K562 (cell line): Measurements from ENCODE around the gene TSPOAP1. TPM values are rescaled to one million over a fixed set of nuclear protein-coding genes. Genes with fewer than 3 reads are reported as not detected.

Source experiments
- ATAC-seq: fragments of 200-7000 bp; cut with Tn5 transposase; 3 replicates; pipeline ENCODE4 v1.9.1; 2020; ENCODE audit warnings: moderate library complexity
- BruUV-seq: library from RNA; stranded (reverse); fragments of 400-500 nt; replicated peaks from 2 replicates; lab custom pipeline; 2021; lab: Mats Ljungman, UMichigan
- CTCF ChIA-PET: fragments of 300-600 bp; formaldehyde crosslinking; extraction: SDS; loops from one replicate; lab custom pipeline; 2021; ENCODE audit warnings: low intra/inter-chr PET ratio; lab: Yijun Ruan, JAX
- POLR2A ChIA-PET: fragments of 300-600, 350-650 bp; sonication (Branson Sonifier 250); formaldehyde crosslinking; extraction: SDS; loops from one replicate; lab custom pipeline; 2021; ENCODE audit warnings: antibody characterized with exemption, inconsistent platforms; lab: Yijun Ruan, JAX
- DNase-seq, 4 experiments: peaks; one replicate each; pipeline versions ENCODE4 v3.0.0 to v3.0.0-alpha.2; 2011 to 2018; ENCODE audit warnings: low spot score in 3 of 4, mixed read lengths in 3 of 4; ENCODE audit errors: extremely low read depth in 1 of 4
- FAIRE-seq: peaks from 2 replicates; lab custom pipeline; 2011; peaks lifted over from hg19 to GRCh38; lab: Jason Lieb, UNC
- H2AFZ ChIP-seq: 2 replicates; pipeline ENCODE4 v1.6.0; 2011; ENCODE audit warnings: low read depth, low read length, control low read depth, inconsistent platforms
- H3K27ac ChIP-seq: fragments of 200-600 bp; 3 replicates; pipeline ENCODE4 v1.8.0; 2011; ENCODE audit warnings: low read depth, mild to moderate bottlenecking, control low read depth, inconsistent platforms, low read length, moderate library complexity, mixed read lengths; ENCODE audit errors: extremely low read depth
- H3K27me3 ChIP-seq, 2 experiments: fragments of 300-600 bp in 1 of 2; 2 replicates in 1 of 2; 3 replicates in 1 of 2; pipeline versions ENCODE4 v1.6.0 to v1.8.0; 2011; ENCODE audit warnings: inconsistent platforms in 2 of 2, low read length in 2 of 2, mild to moderate bottlenecking in 1 of 2, mixed read lengths in 1 of 2, moderate library complexity in 1 of 2; ENCODE audit not compliant: control insufficient read depth in 2 of 2, insufficient read depth in 2 of 2
- H3K36me3 ChIP-seq: fragments of 300-600 bp; 3 replicates; pipeline ENCODE4 v1.8.0; 2011; ENCODE audit warnings: mild to moderate bottlenecking, low read length, inconsistent platforms; ENCODE audit not compliant: control insufficient read depth, insufficient read depth
- H3K4me1 ChIP-seq, 2 experiments: fragments of 200-600 bp in 1 of 2; replicated peaks in 1 of 2; 2 replicates in 1 of 2; 3 replicates in 1 of 2; pipeline versions ENCODE4 v1.5.1 to v1.8.0; 2011; ENCODE audit warnings: inconsistent platforms in 2 of 2, low read length in 2 of 2, mild to moderate bottlenecking in 1 of 2, mixed read lengths in 1 of 2, moderate library complexity in 1 of 2; ENCODE audit not compliant: control insufficient read depth in 2 of 2, insufficient read depth in 2 of 2
- H3K4me2 ChIP-seq: 2 replicates; pipeline ENCODE4 v1.6.1; 2011; ENCODE audit warnings: low read length, control low read depth, inconsistent platforms, mixed read lengths; ENCODE audit not compliant: insufficient read depth
- H3K4me3 ChIP-seq: fragments of 200-600 bp; sonication (generic), shearing (Covaris generic); 2 replicates; pipeline ENCODE4 v1.5.1; 2016; ENCODE audit warnings: control low read depth, inconsistent platforms
- H3K79me2 ChIP-seq: fragments of 200-600 bp; 3 replicates; pipeline ENCODE4 v1.8.0; 2011; ENCODE audit warnings: low read length, inconsistent platforms; ENCODE audit not compliant: control insufficient read depth, insufficient read depth
- H3K9ac ChIP-seq, 2 experiments: 2 replicates each; pipeline versions ENCODE4 v1.6.0 to v1.6.1; 2011; ENCODE audit warnings: low read depth in 2 of 2, low read length in 2 of 2, control low read depth in 1 of 2, inconsistent platforms in 1 of 2, mild to moderate bottlenecking in 1 of 2, mixed read lengths in 1 of 2; ENCODE audit not compliant: insufficient read depth in 1 of 2
- H3K9me1 ChIP-seq: one replicate; pipeline ENCODE4 v1.6.0; 2011; ENCODE audit warnings: inconsistent platforms, mild to moderate bottlenecking, low read length, moderate library complexity; ENCODE audit not compliant: control insufficient read depth, insufficient read depth
- H3K9me3 ChIP-seq: replicated peaks from 2 replicates; pipeline ENCODE4 v1.5.1; 2011; ENCODE audit warnings: low read depth, low read length, inconsistent platforms; ENCODE audit not compliant: control insufficient read depth, insufficient read depth
- H4K20me1 ChIP-seq: replicated peaks from 2 replicates; pipeline ENCODE4 v1.6.1; 2011; ENCODE audit warnings: low read length, inconsistent platforms, mixed read lengths; ENCODE audit not compliant: control insufficient read depth, insufficient read depth
- ATF3 ChIP-seq, 2 experiments: fragments of 450-650 bp in 1 of 2; sonication (generic) in 1 of 2; formaldehyde crosslinking in 1 of 2; IDR thresholded peaks in 1 of 2; conservative IDR thresholded peaks in 1 of 2; 2 replicates each; pipeline versions ENCODE4 v1.6.1 to v1.8.1; 2016 to 2023; ENCODE audit warnings: mild to moderate bottlenecking in 2 of 2, moderate library complexity in 2 of 2, inconsistent platforms in 1 of 2, missing genetic modification reagents in 1 of 2
- ATF6 ChIP-seq: sonication (generic); formaldehyde crosslinking; IDR thresholded peaks from 2 replicates; pipeline ENCODE4 v1.4.0; 2020; ENCODE audit warnings: mild to moderate bottlenecking, missing genetic modification reagents
- BMI1 ChIP-seq: fragments of 150-350 bp; IDR thresholded peaks from 2 replicates; pipeline ENCODE4 v1.6.1; 2014; ENCODE audit warnings: low read length
- BRF2 ChIP-seq: IDR thresholded peaks from 3 replicates; pipeline ENCODE4 v1.6.1; 2011; ENCODE audit warnings: borderline replicate concordance, mild to moderate bottlenecking; ENCODE audit not compliant: insufficient read length, insufficient read depth
- CEBPB ChIP-seq: fragments of 450-650 bp; IDR thresholded peaks from 2 replicates; pipeline ENCODE4 v1.6.1; 2016; ENCODE audit warnings: missing genetic modification characterization, missing compliant biosample characterization
- EP400 ChIP-seq: fragments of 450-650 bp; IDR thresholded peaks from 2 replicates; pipeline ENCODE4 v1.6.1; 2017; ENCODE audit warnings: antibody characterized with exemption, mild to moderate bottlenecking, moderate library complexity
- MXI1 ChIP-seq: IDR thresholded peaks from 2 replicates; pipeline ENCODE4 v1.6.1; 2011; ENCODE audit warnings: low read depth, mild to moderate bottlenecking, improper control_type of control experiment, low read length
- PRMT5 ChIP-seq: sonication (generic); formaldehyde crosslinking; IDR thresholded peaks from 2 replicates; pipeline ENCODE4 v1.5.0; 2020; ENCODE audit warnings: missing genetic modification reagents
- RBM15 ChIP-seq: fragments of 200-400 bp; formaldehyde crosslinking; IDR thresholded peaks from 2 replicates; pipeline ENCODE4 v1.6.1; 2018; ENCODE audit warnings: mild to moderate bottlenecking, low read length, moderate library complexity; ENCODE audit not compliant: insufficient read depth
- RBM22 ChIP-seq: fragments of 200-400 bp; formaldehyde crosslinking; IDR thresholded peaks from 2 replicates; pipeline ENCODE4 v1.6.1; 2018; ENCODE audit warnings: low read length, low read depth; ENCODE audit not compliant: poor library complexity, severe bottlenecking
- TBL1XR1 ChIP-seq, 2 experiments: IDR thresholded peaks; 2 replicates each; pipeline ENCODE4 v1.6.1; 2012; ENCODE audit warnings: improper control_type of control experiment in 2 of 2, low read length in 2 of 2, mild to moderate bottlenecking in 1 of 2
- ZKSCAN8 ChIP-seq: fragments of 200-800 bp; sonication (Bioruptor generic); IDR thresholded peaks from 2 replicates; pipeline ENCODE4 v1.6.1; 2016; ENCODE audit warnings: missing genetic modification characterization, missing compliant biosample characterization
- ZNF280B ChIP-seq: fragments of 250-450 bp; sonication (Bioruptor Pico); IDR thresholded peaks from 2 replicates; pipeline ENCODE4 v1.5.1; 2021; ENCODE audit warnings: mild to moderate bottlenecking
- ZNF324 ChIP-seq: fragments of 250-450 bp; sonication (Bioruptor Pico); IDR thresholded peaks from 2 replicates; pipeline ENCODE4 v1.4.0; 2020; ENCODE audit warnings: mild to moderate bottlenecking
- ZNF75A ChIP-seq: fragments of 450-650 bp; formaldehyde crosslinking; IDR thresholded peaks from 2 replicates; pipeline ENCODE4 v1.4.0; 2020; ENCODE audit warnings: mild to moderate bottlenecking
- ZSCAN32 ChIP-seq: fragments of 450-650 bp; formaldehyde crosslinking; IDR thresholded peaks from 2 replicates; pipeline ENCODE4 v1.4.0; 2020; ENCODE audit warnings: mild to moderate bottlenecking, moderate library complexity
- WGBS: fragments of 100-300 bp; shearing (Covaris generic); methylation state at CpG from one replicate; pipeline ENCODE4 v1.1.6; 2016; ENCODE audit warnings: low coverage, mixed read lengths; ENCODE audit not compliant: insufficient coverage; ENCODE audit errors: missing lambda C conversion rate; 5-methylcytosine and 5-hydroxymethylcytosine counted together
- in situ Hi-C: fragments of 300-500 bp; cut with MboI; formaldehyde crosslinking; loops from 4 replicates; pipeline ENCODE4 v1.15.0; 2018; ENCODE audit warnings: inconsistent platforms, mixed read lengths
- intact Hi-C: fragments of 100-400 bp; cut with micrococcal nuclease; formaldehyde crosslinking; loops from 2 replicates; pipeline ENCODE4 v1.14.2; 2022
- polyA plus RNA-seq, 8 experiments: library from polyadenylated mRNA; depleted of rRNA in 4 of 8; stranded (reverse) in 5 of 8; unstranded in 3 of 8; fragments of >200 nt; fragmentation: Nextera tagmentation in 2 of 8; fragmentation: Illumina TruSeq in 1 of 8; extraction: Ambion mirVana in 2 of 8; extraction: Trizol in 1 of 8; gene quantifications; 2 replicates each; pipeline versions ENCODE4 v1.2.1 to v1.2.3, GENCODE V29; 2011 to 2014; ENCODE audit warnings: inconsistent platforms in 1 of 8, missing spikeins in 1 of 8
- total RNA-seq, 7 experiments: library from RNA; depleted of rRNA in 6 of 7; stranded (reverse); fragments of >200 nt in 6 of 7; fragmentation: Illumina TruSeq in 2 of 7; extraction: Trizol in 2 of 7; gene quantifications; 2 replicates each; pipeline versions ENCODE4 v1.2.1 to v1.2.3, GENCODE V29; 2011 to 2021; ENCODE audit warnings: low replicate concordance in 1 of 7

TSPOAP1 gene
- total and polyA plus RNA-seq, 9 of the 15 experiments (the other 6 are each of a cell fraction or from before 2014, with no cell fraction given) = 0.87 to 3.9 (median 1.8) TPM; not detected in 2

- H3K27me3 ChIP-seq = peaks cover 0 to 16% of the 10 kb centered on the region in 2 experiments; a peak in 3 of 5 replicates
- no peak overlapping the region for H3K4me3 ChIP-seq
- ChIA-PET CTCF (no interaction called here), POLR2A (interaction anchor here (0.8 to 1.1 kb wide), 3 partner anchors 11 to 152 kb away, joined by 3 read pairs; no protein-coding TSS in a partner anchor)
- FAIRE-seq (no peak), ATAC-seq (peak; percentile 34), DNase-seq (no peak)
- no peaks in the 10 kb centered on the region for H3K9me1 ChIP-seq
- H3K9me3 ChIP-seq = no peaks in the 10 kb centered on the region; the same call in none of the 2 replicates
- no peaks in the 10 kb centered on the region for H3K79me2 ChIP-seq
- H2AFZ ChIP-seq = no peak overlapping the region
- no peak overlapping the region for H3K27ac ChIP-seq
- WGBS = 59% methylated on average over 6 of the region's 6 CpGs
- intact Hi-C loops (no loop called here), in situ Hi-C loops (loop anchor here (25.0 kb wide), 1 partner anchor 727 kb away; no protein-coding TSS in a partner anchor)
- BruUV-seq = no TSS peak
- H3K4me2 ChIP-seq = no peak overlapping the region
- H3K4me1 ChIP-seq = peaks cover 3 to 5% of the 10 kb centered on the region in 2 experiments; a peak in 4 of 5 replicates
- no peaks in the 10 kb centered on the region for H4K20me1 ChIP-seq
- no peak overlapping the region for H3K9ac ChIP-seq
- H3K36me3 ChIP-seq = no peaks in the 10 kb centered on the region
- no peak for TF ChIP-seq ZNF324 (CRISPR knock-in tag)
- no peak for TF ChIP-seq ATF6 (CRISPR knock-in tag)
- no peak for TF ChIP-seq BMI1
- TF ChIP-seq ZNF280B (CRISPR knock-in tag) = no peak
- no peak for TF ChIP-seq RBM22
- TF ChIP-seq ZNF75A = no peak
- no peak for TF ChIP-seq PRMT5 (CRISPR knock-in tag)
- TF ChIP-seq ZKSCAN8 (CRISPR knock-in tag) = no peak
- TF ChIP-seq RBM15 = no peak
- TF ChIP-seq ZSCAN32 (CRISPR knock-in tag) = peak; percentile 65; the same call in 1 of the 2 replicates
- TF ChIP-seq CEBPB = peak; percentile 86
- no peak for TF ChIP-seq EP400
- peak; percentile 94 for TF ChIP-seq ATF3 (IDR thresholded peaks at IDR 0.05)
- TF ChIP-seq ATF3 (CRISPR knock-in tag; conservative IDR thresholded peaks at IDR 0.05) = no peak
- no peak for TF ChIP-seq BRF2
- TF ChIP-seq TBL1XR1 (IDR thresholded peaks at IDR 0.05; ENCODE audit: low read length in 2 of 2) = no peak
- no peak for TF ChIP-seq MXI1
Observed at GRCh38 chr17:58284613-58285421, 43.8 kb downstream of the TSPOAP1 start.
